ENCODE measurements around the gene PRSS57. TPM values are rescaled to one million over a fixed set of nuclear protein-coding genes. Genes with fewer than 3 reads are reported as not detected.
"Not testable (repeated sequence)": the region's sequence is repeated elsewhere in the genome, so short reads cannot be mapped to it uniquely, and the experiment has no call there.

PRSS57 gene
- total RNA-seq, 2 experiments from 2014 or later, result not detected

- Histone ChIP-seq H3K27ac (ENCODE audit: low read depth, low read length, poor library complexity, severe bottlenecking) (no peak overlapping the region), H3K36me3 (ENCODE audit: insufficient read depth, low read length) (no peaks in the 10 kb centered on the region), H3K79me2 (ENCODE audit: insufficient read depth, low read depth, low read length) (no peaks in the 10 kb centered on the region), H4K20me1 (ENCODE audit: insufficient read depth, low read length) (no peaks in the 10 kb centered on the region), H2AFZ (ENCODE audit: low read length) (no peak overlapping the region), H3K4me2 (ENCODE audit: low read length) (no peak overlapping the region), H3K4me3 (ENCODE audit: low read depth, low read length, poor library complexity, severe bottlenecking) (no peak overlapping the region), H3K9me3 (ENCODE audit: low read length) (no peaks in the 10 kb centered on the region), H3K9me2 (ENCODE audit: insufficient read depth, low read length) (no peaks in the 10 kb centered on the region), H3K4me1 (ENCODE audit: insufficient read depth, low read length, poor library complexity, severe bottlenecking) (no peaks in the 10 kb centered on the region)
- ChIA-PET CTCF (ENCODE audit: unreplicated experiment) (interaction anchor here (0.7 kb wide), 1 partner anchor 840 kb away, joined by 4 read pairs; no protein-coding TSS in a partner anchor), POLR2A (no interaction called here)
- TF ChIP-seq CTCF (conservative IDR thresholded peaks at IDR 0.05; ENCODE audit: low read length) (peak; percentile 63), EZH2phosphoT487 (IDR thresholded peaks at IDR 0.05; ENCODE audit: borderline replicate concordance, low read depth, low read length) (no peak)
- BruUV-seq (replicated peaks), result no TSS peak
- intact Hi-C loops (cut with micrococcal nuclease; ENCODE audit: unreplicated experiment), result no loop called here
- DNase-seq (ENCODE audit: low spot score), result peak; percentile 51
Measured at GRCh38 chr19:741506-742131, 46.4 kb upstream of the PRSS57 start.

- DNase-seq (ENCODE audit: low spot score); POLR2A ChIA-PET; H3K4me1 ChIP-seq (ENCODE audit: insufficient read depth, low read length, poor library complexity, severe bottlenecking); H3K4me3 ChIP-seq (ENCODE audit: low read depth, low read length, poor library complexity, severe bottlenecking); H2AFZ ChIP-seq (ENCODE audit: low read length); H3K27ac ChIP-seq (ENCODE audit: low read depth, low read length, poor library complexity, severe bottlenecking); H3K36me3 ChIP-seq (ENCODE audit: insufficient read depth, low read length); H3K9me2 ChIP-seq (ENCODE audit: insufficient read depth, low read length); BruUV-seq (replicated peaks); H3K9me3 ChIP-seq (ENCODE audit: low read length); H3K79me2 ChIP-seq (ENCODE audit: insufficient read depth, low read depth, low read length); H4K20me1 ChIP-seq (ENCODE audit: insufficient read depth, low read length); intact Hi-C loops (cut with micrococcal nuclease; ENCODE audit: unreplicated experiment); H3K4me2 ChIP-seq (ENCODE audit: low read length): not testable (repeated sequence)
- CTCF ChIA-PET (ENCODE audit: unreplicated experiment), result interaction anchor here (0.7 kb wide), 1 partner anchor 840 kb away, joined by 4 read pairs; no protein-coding TSS in a partner anchor
Measured at GRCh38 chr19:740816-741505, 45.7 kb upstream of the PRSS57 start.

GRCh38 chr19:739998-740715 lies 44.9 kb upstream of the PRSS57 start:
- no peak overlapping the region for H3K27ac ChIP-seq (ENCODE audit: low read depth, low read length, poor library complexity, severe bottlenecking)
- CTCF ChIA-PET (ENCODE audit: unreplicated experiment), result no interaction called here
- intact Hi-C loops (cut with micrococcal nuclease; ENCODE audit: unreplicated experiment), result no loop called here

More at GRCh38 chr19:739998-740715, 44.9 kb upstream of the PRSS57 start:
- Histone ChIP-seq H3K4me3 (ENCODE audit: low read depth, low read length, poor library complexity, severe bottlenecking) (no peak overlapping the region), H2AFZ (ENCODE audit: low read length) (no peak overlapping the region), H3K79me2 (ENCODE audit: insufficient read depth, low read depth, low read length) (no peaks in the 10 kb centered on the region), H3K4me1 (ENCODE audit: insufficient read depth, low read length, poor library complexity, severe bottlenecking) (no peaks in the 10 kb centered on the region), H3K9me3 (ENCODE audit: low read length) (no peaks in the 10 kb centered on the region), H4K20me1 (ENCODE audit: insufficient read depth, low read length) (no peaks in the 10 kb centered on the region), H3K4me2 (ENCODE audit: low read length) (no peak overlapping the region), H3K36me3 (ENCODE audit: insufficient read depth, low read length) (no peaks in the 10 kb centered on the region), H3K9me2 (ENCODE audit: insufficient read depth, low read length) (no peaks in the 10 kb centered on the region)
- TF ChIP-seq EZH2phosphoT487 (IDR thresholded peaks at IDR 0.05; ENCODE audit: borderline replicate concordance, low read depth, low read length) (no peak), CTCF (conservative IDR thresholded peaks at IDR 0.05; ENCODE audit: low read length) (no peak)
- BruUV-seq (replicated peaks), result no TSS peak
- POLR2A ChIA-PET, result no interaction called here
- DNase-seq (ENCODE audit: low spot score), result no peak
